H9 (cell line): ENCODE data around the gene MT2A. TPM values are rescaled to one million over a fixed set of nuclear protein-coding genes. Genes with fewer than 3 reads are reported as not detected.
A peak's percentile ranks its signal among the peaks of the same experiment; 100 is the strongest.

ENCODE experiments used
- DNase-seq: peaks from one replicate; pipeline ENCODE4 v3.0.0-alpha.2; 2017
- H2AFZ ChIP-seq: one replicate; pipeline ENCODE4 v1.6.1; 2013; ENCODE audit warnings: mild to moderate bottlenecking, low read length, control low read depth, moderate library complexity
- H2AK5ac ChIP-seq: 2 replicates; pipeline ENCODE4 v1.6.1; 2013; ENCODE audit warnings: low read length, control low read depth, mixed read lengths; ENCODE audit not compliant: insufficient read length
- H2BK120ac ChIP-seq: one replicate; pipeline ENCODE4 v1.6.1; 2013; ENCODE audit warnings: low read depth, mild to moderate bottlenecking, low read length, control low read depth, inconsistent platforms; ENCODE audit not compliant: poor library complexity, severe bottlenecking
- H2BK12ac ChIP-seq: 2 replicates; pipeline ENCODE4 v1.6.1; 2013; ENCODE audit warnings: low read length, control low read depth, mixed read lengths, low read depth; ENCODE audit not compliant: insufficient read length
- H2BK15ac ChIP-seq: 2 replicates; pipeline ENCODE4 v1.6.1; 2013; ENCODE audit warnings: low read depth, low read length, control low read depth
- H2BK20ac ChIP-seq: one replicate; pipeline ENCODE4 v1.6.1; 2013; ENCODE audit warnings: low read depth, mild to moderate bottlenecking, low read length, control low read depth, inconsistent platforms; ENCODE audit not compliant: poor library complexity, severe bottlenecking
- H2BK5ac ChIP-seq: 2 replicates; pipeline ENCODE4 v1.6.1; 2013; ENCODE audit warnings: low read length, control low read depth, mixed read lengths; ENCODE audit not compliant: insufficient read length
- H3K14ac ChIP-seq: 2 replicates; pipeline ENCODE4 v1.6.1; 2013; ENCODE audit warnings: low read length, control low read depth; ENCODE audit not compliant: insufficient read depth
- H3K18ac ChIP-seq: 2 replicates; pipeline ENCODE4 v1.6.1; 2013; ENCODE audit warnings: low read depth, mild to moderate bottlenecking, mixed read lengths, low read length, control low read depth; ENCODE audit not compliant: insufficient read length
- H3K23ac ChIP-seq: 2 replicates; pipeline ENCODE4 v1.6.1; 2013; ENCODE audit warnings: low read length, control low read depth, mixed read lengths, low read depth; ENCODE audit not compliant: insufficient read length
- H3K23me2 ChIP-seq: 2 replicates; pipeline ENCODE4 v1.6.1; 2013; ENCODE audit warnings: low read depth, mild to moderate bottlenecking, mixed read lengths, low read length, control low read depth; ENCODE audit not compliant: insufficient read length, poor library complexity, severe bottlenecking
- H3K27ac ChIP-seq: 2 replicates; pipeline ENCODE4 v1.5.1; 2013; ENCODE audit warnings: low read length, control low read depth, mixed read lengths, low read depth; ENCODE audit not compliant: insufficient read length
- H3K27me3 ChIP-seq: 2 replicates; pipeline ENCODE4 v1.6.1; 2013; ENCODE audit warnings: low read length, control low read depth, inconsistent platforms; ENCODE audit not compliant: insufficient read depth
- H3K4ac ChIP-seq: 2 replicates; pipeline ENCODE4 v1.6.1; 2013; ENCODE audit warnings: low read depth, mild to moderate bottlenecking, control low read depth, inconsistent platforms, low read length, moderate library complexity
- H3K4me1 ChIP-seq: 2 replicates; pipeline ENCODE4 v1.6.1; 2013; ENCODE audit warnings: low read length, control low read depth, inconsistent platforms; ENCODE audit not compliant: insufficient read depth
- H3K4me2 ChIP-seq: 2 replicates; pipeline ENCODE4 v1.6.1; 2013; ENCODE audit warnings: low read length, control low read depth, mixed read lengths; ENCODE audit not compliant: insufficient read length, insufficient read depth
- H3K56ac ChIP-seq: 2 replicates; pipeline ENCODE4 v1.6.1; 2013; ENCODE audit warnings: low read depth, mild to moderate bottlenecking, mixed read lengths, low read length, control low read depth; ENCODE audit not compliant: insufficient read length
- H3K79me1 ChIP-seq: 2 replicates; pipeline ENCODE4 v1.6.1; 2013; ENCODE audit warnings: low read depth, mild to moderate bottlenecking, moderate library complexity, low read length, control low read depth, inconsistent platforms; ENCODE audit not compliant: insufficient read depth, poor library complexity, severe bottlenecking
- H3K79me2 ChIP-seq: 2 replicates; pipeline ENCODE4 v1.6.1; 2013; ENCODE audit warnings: low read length, control low read depth, inconsistent platforms; ENCODE audit not compliant: insufficient read depth
- H3K9ac ChIP-seq: 2 replicates; pipeline ENCODE4 v1.6.1; 2013; ENCODE audit warnings: low read length, control low read depth, mixed read lengths; ENCODE audit not compliant: insufficient read length; ENCODE audit errors: extremely low read depth
- H3K9me3 ChIP-seq: one replicate; pipeline ENCODE4 v1.6.1; 2013; ENCODE audit warnings: low read depth, low read length, inconsistent platforms; ENCODE audit not compliant: control insufficient read depth
- H3T11ph ChIP-seq: one replicate; pipeline ENCODE4 v1.6.1; 2013; ENCODE audit warnings: mild to moderate bottlenecking, low read length, control low read depth, inconsistent platforms
- H4K20me1 ChIP-seq: one replicate; pipeline ENCODE4 v1.6.1; 2013; ENCODE audit not compliant: control insufficient read depth, insufficient read length, insufficient read depth
- H4K5ac ChIP-seq: 2 replicates; pipeline ENCODE4 v1.6.1; 2013; ENCODE audit warnings: low read depth, mild to moderate bottlenecking, mixed read lengths, low read length, control low read depth; ENCODE audit not compliant: insufficient read length
- H4K8ac ChIP-seq: replicated peaks from 2 replicates; pipeline ENCODE4 v1.6.1; 2013; ENCODE audit warnings: low read length, control low read depth, mixed read lengths, low read depth; ENCODE audit not compliant: insufficient read length
- H4K91ac ChIP-seq: 2 replicates; pipeline ENCODE4 v1.6.1; 2013; ENCODE audit warnings: low read depth, mild to moderate bottlenecking, moderate library complexity, mixed read lengths, low read length, control low read depth; ENCODE audit not compliant: insufficient read length
- H3K27ac Mint-ChIP-seq, 3 experiments: 2 replicates in 2 of 3; 3 replicates in 1 of 3; pipeline ENCODE4 v1.8.0; 2020 to 2021; ENCODE audit warnings: mixed read lengths in 3 of 3, mild to moderate bottlenecking in 1 of 3, moderate library complexity in 1 of 3
- H3K27me3 Mint-ChIP-seq: 2 replicates; pipeline ENCODE4 v1.8.0; 2021; ENCODE audit warnings: low read depth, mild to moderate bottlenecking, moderate library complexity, mixed read lengths
- H3K36me3 Mint-ChIP-seq, 3 experiments: 2 replicates in 2 of 3; 3 replicates in 1 of 3; pipeline ENCODE4 v1.8.0; 2020 to 2021; ENCODE audit warnings: low read depth in 3 of 3, mixed read lengths in 3 of 3; ENCODE audit not compliant: insufficient read depth in 1 of 3
- H3K4me1 Mint-ChIP-seq, 2 experiments: 2 replicates each; pipeline ENCODE4 v1.8.0; 2020; ENCODE audit warnings: mixed read lengths in 2 of 2
- H3K4me3 Mint-ChIP-seq, 2 experiments: 2 replicates in 1 of 2; 3 replicates in 1 of 2; pipeline ENCODE4 v1.8.0; 2020 to 2021; ENCODE audit warnings: mild to moderate bottlenecking in 2 of 2, mixed read lengths in 2 of 2, moderate library complexity in 1 of 2
- H3K9me3 Mint-ChIP-seq, 2 experiments: 2 replicates in 1 of 2; 3 replicates in 1 of 2; pipeline ENCODE4 v1.8.0; 2020; ENCODE audit warnings: mild to moderate bottlenecking in 2 of 2, mixed read lengths in 2 of 2, moderate library complexity in 1 of 2
- WGBS: extraction: QIAGEN DNeasy Blood & Tissue Kit; methylation state at CpG from one replicate; pipeline ENCODE4 v1.1.7; 2013; ENCODE audit warnings: missing lambda C conversion rate, low lambda C conversion rate, mixed read lengths; ENCODE audit not compliant: insufficient read length; ENCODE audit errors: extremely low coverage; 5-methylcytosine and 5-hydroxymethylcytosine counted together
- total RNA-seq: library from RNA; stranded (reverse); gene quantifications from 2 replicates; pipeline ENCODE4 v1.2.1, GENCODE V29; 2021
- TF ChIP-seq, protein P1 (sequence below): fragments of 200-600 bp; sonication (generic); conservative IDR thresholded peaks from 3 replicates; pipeline ENCODE4 v1.8.0; 2021; ENCODE audit warnings: antibody characterized with exemption, mild to moderate bottlenecking

The MT2A gene
- total RNA-seq, 1 experiment from 2014 or later = 63.1 TPM

- Mint-ChIP-seq H3K4me1 (peaks cover 23 to 41% of the 10 kb centered on the region in 2 experiments), H3K27ac (peak overlapping the region in 1 of 3 experiments; percentile 48; a peak in 1 of 7 replicates), H3K27me3 (peaks cover 99% of the 10 kb centered on the region), H3K4me3 (no peak overlapping the region), H3K9me3 (peaks cover 0 to 5% of the 10 kb centered on the region in 2 experiments; a peak in 2 of 5 replicates), H3K36me3 (no peaks in the 10 kb centered on the region; a peak in 1 of 7 replicates)
- Histone ChIP-seq H3K4me2 (no peak overlapping the region), H3K18ac (no peak overlapping the region), H3K9me3 (no peaks in the 10 kb centered on the region), H4K5ac (no peak overlapping the region), H3K4me1 (no peaks in the 10 kb centered on the region), H3K23ac (no peak overlapping the region), H3K27ac (no peak overlapping the region), H2BK120ac (no peak overlapping the region), H3T11ph (no peak overlapping the region), H3K27me3 (peaks cover 92% of the 10 kb centered on the region), H3K56ac (no peak overlapping the region), H2AFZ (no peak overlapping the region), H3K9ac (no peak overlapping the region), H3K23me2 (peaks cover 6% of the 10 kb centered on the region), H3K4ac (no peak overlapping the region), H3K79me1 (no peaks in the 10 kb centered on the region), H2BK12ac (no peak overlapping the region), H2BK5ac (no peak overlapping the region), H2BK20ac (no peak overlapping the region), H3K79me2 (no peaks in the 10 kb centered on the region), H4K20me1 (no peaks in the 10 kb centered on the region), H2AK5ac (no peak overlapping the region), H4K8ac (no peak overlapping the region), H2BK15ac (no peak overlapping the region), H4K91ac (no peak overlapping the region), H3K14ac (no peak overlapping the region)
- DNase-seq = no peak
- TF ChIP-seq, protein P1, sequence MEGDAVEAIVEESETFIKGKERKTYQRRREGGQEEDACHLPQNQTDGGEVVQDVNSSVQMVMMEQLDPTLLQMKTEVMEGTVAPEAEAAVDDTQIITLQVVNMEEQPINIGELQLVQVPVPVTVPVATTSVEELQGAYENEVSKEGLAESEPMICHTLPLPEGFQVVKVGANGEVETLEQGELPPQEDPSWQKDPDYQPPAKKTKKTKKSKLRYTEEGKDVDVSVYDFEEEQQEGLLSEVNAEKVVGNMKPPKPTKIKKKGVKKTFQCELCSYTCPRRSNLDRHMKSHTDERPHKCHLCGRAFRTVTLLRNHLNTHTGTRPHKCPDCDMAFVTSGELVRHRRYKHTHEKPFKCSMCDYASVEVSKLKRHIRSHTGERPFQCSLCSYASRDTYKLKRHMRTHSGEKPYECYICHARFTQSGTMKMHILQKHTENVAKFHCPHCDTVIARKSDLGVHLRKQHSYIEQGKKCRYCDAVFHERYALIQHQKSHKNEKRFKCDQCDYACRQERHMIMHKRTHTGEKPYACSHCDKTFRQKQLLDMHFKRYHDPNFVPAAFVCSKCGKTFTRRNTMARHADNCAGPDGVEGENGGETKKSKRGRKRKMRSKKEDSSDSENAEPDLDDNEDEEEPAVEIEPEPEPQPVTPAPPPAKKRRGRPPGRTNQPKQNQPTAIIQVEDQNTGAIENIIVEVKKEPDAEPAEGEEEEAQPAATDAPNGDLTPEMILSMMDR = no peak
- WGBS = no CpG with 5 or more reads among the region's 1 CpG
Observed at GRCh38 chr16:56639045-56639444, 30.7 kb downstream of the MT2A start.
